Loucy (cell line): ENCODE results near the gene PTGDS.

Source experiments
- EZH2phosphoT487 ChIP-seq: fragments of 200-600 bp; IDR thresholded peaks from 2 replicates; pipeline ENCODE4 v1.6.1; 2018; ENCODE audit warnings: antibody characterized with exemption, mild to moderate bottlenecking, moderate library complexity, borderline replicate concordance
- TF ChIP-seq, protein P1 (sequence below): fragments of 200-600 bp; sonication (generic); conservative IDR thresholded peaks from 2 replicates; pipeline ENCODE4 v1.5.1; 2014; ENCODE audit warnings: mild to moderate bottlenecking, antibody characterized with exemption, low read length

DNA sequence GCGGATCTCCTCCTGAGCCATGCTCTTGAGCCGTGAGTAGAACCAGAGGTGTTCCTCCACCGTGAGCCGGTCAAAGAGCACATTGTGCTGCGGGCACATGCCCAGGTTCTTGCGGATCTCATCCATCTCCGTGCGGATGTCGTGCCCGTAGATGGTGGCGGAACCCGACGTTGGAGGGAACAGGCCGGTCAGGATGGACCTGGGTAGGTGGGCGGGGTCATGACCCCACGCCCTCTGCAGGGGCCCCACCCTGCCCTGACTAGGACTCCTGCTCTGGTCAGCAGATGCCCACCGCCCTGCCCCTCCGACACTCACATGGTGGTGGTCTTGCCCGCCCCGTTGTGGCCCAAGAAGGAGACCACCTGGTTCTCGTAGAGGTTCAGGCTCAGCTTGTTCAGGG, 38.7 kb downstream of the PTGDS start:
- TF ChIP-seq EZH2phosphoT487: no peak
- TF ChIP-seq, protein P1, sequence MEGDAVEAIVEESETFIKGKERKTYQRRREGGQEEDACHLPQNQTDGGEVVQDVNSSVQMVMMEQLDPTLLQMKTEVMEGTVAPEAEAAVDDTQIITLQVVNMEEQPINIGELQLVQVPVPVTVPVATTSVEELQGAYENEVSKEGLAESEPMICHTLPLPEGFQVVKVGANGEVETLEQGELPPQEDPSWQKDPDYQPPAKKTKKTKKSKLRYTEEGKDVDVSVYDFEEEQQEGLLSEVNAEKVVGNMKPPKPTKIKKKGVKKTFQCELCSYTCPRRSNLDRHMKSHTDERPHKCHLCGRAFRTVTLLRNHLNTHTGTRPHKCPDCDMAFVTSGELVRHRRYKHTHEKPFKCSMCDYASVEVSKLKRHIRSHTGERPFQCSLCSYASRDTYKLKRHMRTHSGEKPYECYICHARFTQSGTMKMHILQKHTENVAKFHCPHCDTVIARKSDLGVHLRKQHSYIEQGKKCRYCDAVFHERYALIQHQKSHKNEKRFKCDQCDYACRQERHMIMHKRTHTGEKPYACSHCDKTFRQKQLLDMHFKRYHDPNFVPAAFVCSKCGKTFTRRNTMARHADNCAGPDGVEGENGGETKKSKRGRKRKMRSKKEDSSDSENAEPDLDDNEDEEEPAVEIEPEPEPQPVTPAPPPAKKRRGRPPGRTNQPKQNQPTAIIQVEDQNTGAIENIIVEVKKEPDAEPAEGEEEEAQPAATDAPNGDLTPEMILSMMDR: no peak
